Adipocyte (in vitro differentiated cells): ENCODE results near the gene DGCR8.
A peak's percentile ranks its signal among the peaks of the same experiment; 100 is the strongest.

ENCODE experiments used
- DNase-seq: peaks from one replicate; pipeline ENCODE4 v3.0.0-alpha.2; 2015; ENCODE audit warnings: low read depth
- H3K27me3 ChIP-seq: replicated peaks from 2 replicates; pipeline ENCODE4 v1.7.0; 2013; ENCODE audit warnings: mild to moderate bottlenecking, low read length, moderate library complexity; ENCODE audit not compliant: control insufficient read depth, insufficient read depth
- H3K36me3 ChIP-seq: 2 replicates; pipeline ENCODE4 v1.7.0; 2013; ENCODE audit warnings: low read length, mild to moderate bottlenecking, moderate library complexity; ENCODE audit not compliant: control insufficient read depth, insufficient read depth, severe bottlenecking
- H3K4me1 ChIP-seq: 2 replicates; pipeline ENCODE4 v1.7.0; 2013; ENCODE audit warnings: mild to moderate bottlenecking, low read length, moderate library complexity; ENCODE audit not compliant: control insufficient read depth, insufficient read depth
- H3K4me3 ChIP-seq: 2 replicates; pipeline ENCODE4 v1.7.0; 2013; ENCODE audit warnings: mild to moderate bottlenecking, low read length, moderate library complexity
- H3K9ac ChIP-seq: 2 replicates; pipeline ENCODE4 v1.7.0; 2013; ENCODE audit warnings: mild to moderate bottlenecking, low read length, moderate library complexity
- H3K9me3 ChIP-seq: 2 replicates; pipeline ENCODE4 v1.7.0; 2013; ENCODE audit warnings: mild to moderate bottlenecking, low read length, moderate library complexity; ENCODE audit not compliant: control insufficient read depth

DGCR8 gene

GRCh38 chr22:20116951-20117632 is 37.1 kb downstream of the DGCR8 start, which contains the start of gene TRMT2A:
Gene TRMT2A (minus strand): TSS chr22:20117226. CDS start chr22:20116906, 320 bp downstream.
- no peaks in the 10 kb centered on the region for H3K27me3 ChIP-seq
- no peaks in the 10 kb centered on the region for H3K9me3 ChIP-seq
- H3K9ac ChIP-seq = peak within 1 kb of the TSS; percentile 98
- H3K4me1 ChIP-seq = peaks cover 32% of the 10 kb centered on the region
- H3K36me3 ChIP-seq = peaks cover 48% of the 10 kb centered on the region
- peak; percentile 99 for DNase-seq
- peak within 1 kb of the TSS; percentile 97 for H3K4me3 ChIP-seq

DNA sequence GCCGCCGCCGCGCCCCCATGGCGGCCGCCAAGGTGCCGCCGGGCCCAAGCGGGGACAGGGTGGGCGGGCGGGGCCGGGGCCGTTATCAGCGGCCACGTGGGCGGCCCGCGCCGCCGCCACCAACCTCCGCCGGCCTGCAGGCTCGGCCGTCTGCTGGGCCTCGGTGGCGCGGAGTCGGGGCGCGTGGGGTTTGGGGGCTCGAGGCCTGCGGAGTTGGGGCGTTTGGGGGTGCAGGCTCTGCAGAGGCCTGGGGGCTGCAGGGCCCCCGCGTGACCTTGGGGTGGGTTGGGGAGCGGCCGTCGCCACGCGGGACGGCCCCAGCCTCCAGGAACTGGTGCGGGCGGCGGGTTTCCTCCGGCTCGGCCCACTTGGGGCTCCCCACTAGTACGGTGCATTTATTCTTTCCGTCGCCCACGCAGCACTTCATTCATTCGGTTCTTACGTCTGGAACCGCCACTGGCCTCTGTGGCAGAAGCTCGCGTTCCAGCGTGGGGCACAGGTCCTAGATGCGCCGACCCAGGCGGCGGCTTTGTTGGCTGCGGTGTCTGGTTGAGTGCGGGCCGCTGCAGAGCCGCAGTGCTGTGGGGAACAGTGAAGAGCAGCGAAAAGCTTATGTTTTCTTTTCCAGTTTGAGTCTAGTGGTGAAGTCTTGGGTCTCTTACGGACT is 37.7 kb downstream of the DGCR8 start:
- DNase-seq = peak; percentile 63
- Histone ChIP-seq H3K4me1 (peaks cover 28% of the 10 kb centered on the region), H3K4me3 (peak overlapping the region; percentile 97), H3K27me3 (no peaks in the 10 kb centered on the region), H3K9me3 (no peaks in the 10 kb centered on the region), H3K9ac (peak overlapping the region; percentile 90), H3K36me3 (peaks cover 46% of the 10 kb centered on the region)

DNA sequence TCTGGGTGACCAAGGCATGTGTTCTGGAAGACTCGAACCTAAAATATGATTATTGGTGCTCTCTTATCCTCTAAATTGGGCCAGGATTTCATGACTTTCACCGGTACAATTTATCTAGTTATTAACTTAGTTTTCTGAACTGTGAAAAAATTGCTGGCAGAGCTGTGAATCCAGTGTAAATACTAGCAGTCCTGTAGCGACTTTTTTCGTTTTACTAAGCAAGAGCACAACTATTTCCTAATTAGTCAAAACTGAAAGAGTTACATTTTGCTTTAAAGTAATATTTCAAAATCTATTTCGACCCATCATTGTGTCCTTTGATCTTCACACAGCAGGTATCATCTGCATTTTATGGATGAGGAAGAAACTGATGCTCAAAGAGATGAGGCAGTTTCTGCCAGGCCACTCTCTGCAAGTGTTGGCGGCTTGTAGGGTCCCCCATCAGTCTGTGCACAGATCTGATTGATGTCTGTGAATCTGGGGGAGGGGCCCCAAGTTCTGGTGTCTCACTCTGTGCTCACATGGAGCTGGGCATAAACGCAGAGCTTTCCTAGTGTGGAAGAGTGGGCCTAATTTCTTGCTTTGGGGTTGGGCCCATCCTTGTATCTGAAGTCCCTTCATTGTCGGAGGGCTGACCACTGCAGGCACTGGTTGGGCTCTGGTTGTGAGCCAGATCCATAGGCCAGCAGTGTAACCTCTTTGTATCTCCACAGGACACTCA is 38.4 kb downstream of the DGCR8 start:
- peak overlapping the region; percentile 90 for H3K9ac ChIP-seq
- peaks cover 28% of the 10 kb centered on the region for H3K4me1 ChIP-seq
- peaks cover 41% of the 10 kb centered on the region for H3K36me3 ChIP-seq
- peak overlapping the region; percentile 97 for H3K4me3 ChIP-seq
- DNase-seq = no peak
- H3K9me3 ChIP-seq = no peaks in the 10 kb centered on the region
- H3K27me3 ChIP-seq = no peaks in the 10 kb centered on the region

- Histone ChIP-seq H3K9ac (no peak overlapping the region), H3K4me1 (peaks cover 14% of the 10 kb centered on the region), H3K4me3 (no peak overlapping the region), H3K36me3 (peaks cover 52% of the 10 kb centered on the region), H3K27me3 (no peaks in the 10 kb centered on the region), H3K9me3 (no peaks in the 10 kb centered on the region)
- no peak for DNase-seq
These were observed 41.9 kb downstream of the DGCR8 start for GRCh38 chr22:20121856-20122415.

DNA sequence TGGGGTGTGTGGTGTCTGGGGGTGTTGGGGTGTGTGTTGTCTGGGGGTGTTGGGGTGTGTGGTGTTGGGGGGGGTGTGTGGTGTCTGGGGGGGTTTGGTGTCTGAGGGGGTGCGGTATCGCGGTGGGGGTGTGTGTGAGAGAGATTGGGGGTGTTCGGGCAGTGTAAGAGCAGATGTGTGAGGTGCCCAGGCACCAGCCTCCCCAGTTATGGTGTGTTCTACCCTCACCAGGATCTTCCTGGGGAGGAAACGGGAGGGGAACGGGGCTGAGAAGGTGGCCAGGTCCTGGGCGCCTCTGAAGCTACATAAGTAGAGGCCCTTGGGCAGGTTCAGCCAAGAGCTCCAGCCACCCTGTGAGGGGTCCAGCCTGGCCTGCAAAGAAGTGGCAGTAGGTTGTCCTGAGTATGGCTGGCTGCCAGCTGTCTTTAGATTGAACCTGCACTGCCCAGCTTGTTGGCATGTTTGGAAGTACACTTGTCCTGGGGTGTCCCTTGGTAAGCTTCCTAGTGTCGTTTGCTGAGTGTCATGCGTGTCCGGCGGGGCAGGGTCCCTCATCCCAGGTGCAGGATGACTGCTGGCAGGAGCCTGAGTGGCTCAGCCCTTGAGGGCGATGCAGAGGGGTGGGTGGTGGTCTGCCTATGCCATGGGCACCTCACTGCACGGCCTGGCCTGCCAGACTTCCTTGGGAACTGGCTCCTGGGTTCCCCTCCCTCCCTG is 43.5 kb downstream of the DGCR8 start:
- Histone ChIP-seq H3K9me3 (no peaks in the 10 kb centered on the region), H3K4me1 (peaks cover 8% of the 10 kb centered on the region), H3K27me3 (no peaks in the 10 kb centered on the region), H3K36me3 (peaks cover 59% of the 10 kb centered on the region), H3K4me3 (no peak overlapping the region), H3K9ac (no peak overlapping the region)
- no peak for DNase-seq

DNA sequence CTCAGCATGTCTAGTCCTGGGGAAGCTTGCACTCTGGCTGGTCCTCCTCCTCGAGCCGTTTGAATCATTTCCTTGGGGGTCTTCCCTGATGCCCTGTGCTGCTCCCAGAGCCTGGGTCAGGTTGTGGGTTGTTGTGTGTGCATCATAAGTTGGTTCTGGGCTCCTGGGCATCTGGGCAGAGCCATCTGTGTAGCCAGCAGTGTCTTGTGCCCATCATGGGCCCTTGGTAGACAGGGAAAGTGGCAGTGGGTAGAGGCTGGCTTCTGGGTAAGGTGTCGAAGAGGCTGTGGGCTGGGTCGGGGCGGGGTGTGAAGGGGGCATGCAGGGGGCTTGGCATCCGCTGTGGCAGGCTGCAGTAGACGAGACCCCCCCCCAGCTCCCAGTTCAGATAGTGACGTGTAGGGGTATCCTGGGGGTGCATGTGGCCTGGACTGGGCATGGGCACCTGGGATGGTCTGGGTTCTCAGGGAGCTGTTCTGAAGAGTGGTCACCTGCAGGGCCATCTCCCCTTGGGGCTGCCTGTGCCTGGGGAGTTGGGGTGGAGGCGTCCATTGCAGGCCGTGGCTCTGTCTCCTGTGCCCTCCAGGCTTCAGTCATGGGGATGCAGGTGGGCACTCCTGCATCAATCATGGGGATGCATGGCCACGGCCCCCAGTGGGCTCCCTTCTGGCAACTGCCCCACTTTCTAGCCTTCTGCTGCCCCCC is 44.2 kb downstream of the DGCR8 start:
- no peaks in the 10 kb centered on the region for H3K9me3 ChIP-seq
- no peak for DNase-seq
- H3K27me3 ChIP-seq = no peaks in the 10 kb centered on the region
- no peak overlapping the region for H3K4me3 ChIP-seq
- H3K4me1 ChIP-seq = peaks cover 1% of the 10 kb centered on the region
- H3K36me3 ChIP-seq = peaks cover 59% of the 10 kb centered on the region
- H3K9ac ChIP-seq = no peak overlapping the region

- DNase-seq = no peak
- peaks cover 50% of the 10 kb centered on the region for H3K36me3 ChIP-seq
- no peaks in the 10 kb centered on the region for H3K9me3 ChIP-seq
These were observed 45.4 kb downstream of the DGCR8 start for GRCh38 chr22:20125201-20126174.

DNA sequence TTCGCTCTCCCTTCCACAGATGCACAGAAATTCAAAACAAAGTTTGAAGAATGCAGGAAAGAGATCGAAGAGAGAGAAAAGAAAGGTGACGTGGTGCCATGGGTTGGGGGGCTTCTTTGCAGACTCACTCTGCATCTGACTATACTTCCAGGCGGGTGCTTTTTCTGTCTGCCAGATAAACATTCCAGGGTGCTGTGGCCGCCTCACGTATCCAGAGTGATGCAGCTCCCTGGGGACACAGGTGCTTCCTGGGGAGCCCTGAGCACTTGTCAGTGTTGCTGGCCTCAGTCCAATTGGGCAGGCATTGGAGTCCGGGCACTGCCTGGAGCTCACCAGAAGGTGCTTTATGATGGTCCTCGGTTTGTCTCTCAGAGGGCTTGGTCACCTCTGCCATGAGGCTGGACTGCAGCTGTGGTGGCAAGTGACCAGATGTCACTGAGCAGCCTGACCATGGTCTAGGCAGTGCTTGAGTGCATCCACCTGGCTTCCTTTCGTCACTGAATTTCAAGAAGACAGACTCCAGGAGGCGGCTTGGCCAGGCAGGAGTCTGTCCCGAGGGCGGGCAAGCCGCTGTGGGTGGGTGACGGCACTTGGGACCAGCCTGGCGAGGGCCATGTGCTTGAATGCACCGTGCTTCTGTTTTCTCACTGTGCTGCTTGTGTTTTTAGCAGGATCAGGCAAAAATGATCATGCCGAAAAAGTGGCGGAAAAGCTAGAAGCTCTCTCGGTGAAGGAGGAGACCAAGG is 46.4 kb downstream of the DGCR8 start:
- no peak overlapping the region for H3K4me3 ChIP-seq
- H3K36me3 ChIP-seq = peaks cover 45% of the 10 kb centered on the region
- no peaks in the 10 kb centered on the region for H3K9me3 ChIP-seq
- H3K27me3 ChIP-seq = no peaks in the 10 kb centered on the region
- H3K4me1 ChIP-seq = peaks cover 2% of the 10 kb centered on the region
- H3K9ac ChIP-seq = no peak overlapping the region
- no peak for DNase-seq

More at GRCh38 chr22:20125201-20126174, 45.4 kb downstream of the DGCR8 start:
- no peaks in the 10 kb centered on the region for H3K27me3 ChIP-seq
- H3K4me3 ChIP-seq = no peak overlapping the region
- H3K9ac ChIP-seq = no peak overlapping the region
- H3K4me1 ChIP-seq = peaks cover under 1% of the 10 kb centered on the region

DNA sequence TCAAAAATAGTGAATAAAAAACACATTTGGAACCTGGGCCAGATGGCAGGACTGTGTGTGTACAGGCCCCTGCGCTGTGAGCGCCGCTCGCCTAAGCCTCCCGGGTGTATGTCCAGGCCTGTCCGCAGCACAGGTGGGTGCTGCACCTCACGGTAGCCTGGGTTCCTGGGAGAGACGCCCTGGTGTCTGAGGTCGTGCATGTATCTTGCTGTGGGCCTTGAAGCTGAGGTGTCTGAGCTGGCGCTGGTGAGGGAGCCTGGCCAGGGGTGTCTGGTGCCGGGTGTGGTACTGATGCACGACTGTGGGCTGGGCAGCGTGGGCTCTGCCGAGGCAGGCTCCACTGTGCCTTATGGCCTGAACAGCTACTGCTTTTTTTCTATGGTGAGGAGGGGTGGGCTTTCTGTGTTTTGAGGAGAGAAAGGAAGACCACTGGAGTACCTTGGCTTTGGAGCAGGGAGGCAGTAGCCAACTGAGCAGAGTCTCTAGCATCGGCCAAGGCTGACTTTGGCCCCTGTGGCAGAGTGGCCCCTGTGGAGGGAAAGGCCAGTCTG is 47.4 kb downstream of the DGCR8 start:
- DNase-seq = no peak
- Histone ChIP-seq H3K36me3 (peaks cover 36% of the 10 kb centered on the region), H3K27me3 (no peaks in the 10 kb centered on the region), H3K9me3 (no peaks in the 10 kb centered on the region), H3K9ac (no peak overlapping the region), H3K4me1 (peaks cover 2% of the 10 kb centered on the region), H3K4me3 (no peak overlapping the region)
